ENCODE results near the gene SC5D.

SC5D gene

DNA sequence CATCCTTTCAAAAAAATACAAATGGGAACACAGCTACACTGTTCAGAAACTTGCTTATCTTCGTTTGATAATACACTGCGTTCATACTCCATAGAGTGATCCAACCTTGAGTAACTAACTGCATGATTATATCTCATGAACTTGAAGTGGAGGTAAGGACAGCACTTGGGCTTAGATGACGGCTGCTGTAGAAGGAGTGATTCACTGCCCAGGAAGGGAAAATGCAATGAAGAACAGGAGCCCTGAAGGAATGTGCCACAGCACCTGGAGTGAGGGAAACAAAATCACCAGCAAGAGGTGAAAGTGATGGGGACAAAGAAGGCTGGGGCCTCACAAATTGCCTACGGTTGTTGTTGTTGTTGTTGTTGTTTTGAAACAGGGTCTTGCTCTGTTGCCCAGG lies 44.1 kb upstream of the SC5D start:
- Histone ChIP-seq H3K36me3 (ENCODE audit: control insufficient read depth in 2 of 2, insufficient read depth in 1 of 2, low read length in 2 of 2) (no peaks in the 10 kb centered on the region), H3K4me1 (ENCODE audit: control insufficient read depth, insufficient read depth, low read length) (no peaks in the 10 kb centered on the region), H3K9me3 (ENCODE audit: control insufficient read depth, insufficient read depth, low read depth, low read length) (no peaks in the 10 kb centered on the region), H3K27ac (ENCODE audit: extremely low read depth, low read depth, low read length) (no peak overlapping the region), H3K4me3 (ENCODE audit: low read depth, low read length) (no peak overlapping the region)
- no peak for TF ChIP-seq ZNF121 (tag by site-specific recombination; IDR thresholded peaks at IDR 0.05)
- TF ChIP-seq ZEB2 (tag by site-specific recombination; IDR thresholded peaks at IDR 0.05), result no peak
- TF ChIP-seq, protein P1, sequence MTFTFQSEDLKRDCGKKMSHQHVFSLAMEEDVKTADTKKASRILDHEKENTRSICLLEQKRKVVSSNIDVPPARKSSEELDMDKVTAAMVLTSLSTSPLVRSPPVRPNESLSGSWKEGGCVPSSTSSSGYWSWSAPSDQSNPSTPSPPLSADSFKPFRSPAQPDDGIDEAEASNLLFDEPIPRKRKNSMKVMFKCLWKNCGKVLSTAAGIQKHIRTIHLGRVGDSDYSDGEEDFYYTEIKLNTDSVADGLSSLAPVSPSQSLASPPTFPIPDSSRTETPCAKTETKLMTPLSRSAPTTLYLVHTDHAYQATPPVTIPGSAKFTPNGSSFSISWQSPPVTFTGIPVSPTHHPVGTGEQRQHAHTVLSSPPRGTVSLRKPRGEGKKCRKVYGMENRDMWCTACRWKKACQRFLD (tag by site-specific recombination; IDR thresholded peaks at IDR 0.05), result no peak
- TF ChIP-seq ZNF416 (tag by site-specific recombination; IDR thresholded peaks at IDR 0.05), result no peak
- ChIA-PET POLR2A (no interaction called here), CTCF (interaction anchor here (0.6 to 0.7 kb wide), 2 partner anchors 399 to 482 kb away, joined by 3 to 4 read pairs; no protein-coding TSS in a partner anchor)

DNA sequence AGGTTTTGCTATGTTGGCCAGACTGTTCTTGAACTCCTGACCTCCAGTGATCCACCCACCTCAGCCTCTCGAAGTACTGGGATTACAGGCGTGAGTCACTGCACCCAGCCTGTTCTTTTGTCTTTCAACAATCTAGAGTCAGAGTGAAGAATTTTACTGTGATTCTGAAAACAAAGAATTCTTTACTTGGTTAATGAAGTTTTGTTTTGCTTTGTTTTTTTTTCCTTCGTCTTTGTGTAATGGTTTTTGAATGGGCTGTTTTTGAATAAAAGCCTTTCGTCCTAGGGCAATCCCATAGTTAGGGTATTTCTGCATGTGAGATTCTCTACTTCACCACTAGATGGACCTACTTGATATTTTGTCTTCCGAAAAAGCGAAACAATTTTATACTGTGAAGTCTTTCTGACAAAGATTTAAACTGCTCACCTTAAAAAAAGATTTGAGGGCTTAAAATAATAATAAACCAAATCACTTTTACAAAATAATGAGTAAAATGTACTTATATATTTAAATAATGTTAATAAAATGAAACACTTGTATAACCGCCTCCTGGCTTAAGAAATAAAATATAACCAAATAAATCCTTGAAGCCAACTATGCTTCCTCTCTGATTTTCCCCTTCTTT lies 43.4 kb upstream of the SC5D start:
- ChIA-PET CTCF (interaction anchor here (0.9 to 1.9 kb wide), 3 partner anchors 43 to 343 kb away, joined by 3 to 9 read pairs (median 4); partner anchors contain the start of gene SC5D), POLR2A (no interaction called here)
- no peaks in the 10 kb centered on the region for H3K36me3 ChIP-seq (ENCODE audit: control insufficient read depth in 2 of 2, insufficient read depth in 1 of 2, low read length in 2 of 2)
- H3K4me1 ChIP-seq (ENCODE audit: control insufficient read depth, insufficient read depth, low read length), result no peaks in the 10 kb centered on the region
- no peak overlapping the region for H3K27ac ChIP-seq (ENCODE audit: extremely low read depth, low read depth, low read length)
- no peak overlapping the region for H3K4me3 ChIP-seq (ENCODE audit: low read depth, low read length)
- TF ChIP-seq ZNF274 (IDR thresholded peaks at IDR 0.05; ENCODE audit: low read length) (no peak), ZNF274 (tag by site-specific recombination; IDR thresholded peaks at IDR 0.05; ENCODE audit: borderline replicate concordance) (no peak), ZNF660 (tag by site-specific recombination; IDR thresholded peaks at IDR 0.05) (0 out of 2 replicates have a peak, but pooled peaks have one; percentile 34), ZNF561 (tag by site-specific recombination; IDR thresholded peaks at IDR 0.05; ENCODE audit: borderline replicate concordance) (no peak), ZNF654 (tag by site-specific recombination; IDR thresholded peaks at IDR 0.05; ENCODE audit: low read depth) (peak; percentile 34; the same call in 1 of the 2 replicates)
- H3K9me3 ChIP-seq (ENCODE audit: control insufficient read depth, insufficient read depth, low read depth, low read length), result no peaks in the 10 kb centered on the region

DNA sequence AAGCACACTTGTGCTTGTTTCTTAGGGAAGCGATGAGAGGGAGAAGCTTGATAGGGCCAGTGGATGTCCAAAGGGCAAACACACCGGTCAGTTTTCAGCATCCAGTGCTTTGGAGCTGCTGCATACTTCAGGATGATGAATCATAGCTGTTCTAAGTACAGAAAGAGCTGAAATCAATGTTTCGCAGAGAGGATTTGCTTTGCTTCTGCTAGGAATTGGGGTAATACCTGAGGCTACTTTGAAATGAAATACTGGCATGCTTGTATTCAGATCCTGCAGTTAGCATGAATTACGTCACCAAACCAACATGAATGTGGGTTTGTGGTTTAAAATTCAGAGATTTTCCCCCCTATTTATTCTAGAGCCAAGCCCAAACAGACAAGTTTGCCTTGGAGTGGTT lies 41.7 kb upstream of the SC5D start:
- TF ChIP-seq, protein P2, sequence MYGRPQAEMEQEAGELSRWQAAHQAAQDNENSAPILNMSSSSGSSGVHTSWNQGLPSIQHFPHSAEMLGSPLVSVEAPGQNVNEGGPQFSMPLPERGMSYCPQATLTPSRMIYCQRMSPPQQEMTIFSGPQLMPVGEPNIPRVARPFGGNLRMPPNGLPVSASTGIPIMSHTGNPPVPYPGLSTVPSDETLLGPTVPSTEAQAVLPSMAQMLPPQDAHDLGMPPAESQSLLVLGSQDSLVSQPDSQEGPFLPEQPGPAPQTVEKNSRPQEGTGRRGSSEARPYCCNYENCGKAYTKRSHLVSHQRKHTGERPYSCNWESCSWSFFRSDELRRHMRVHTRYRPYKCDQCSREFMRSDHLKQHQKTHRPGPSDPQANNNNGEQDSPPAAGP (tag by site-specific recombination; IDR thresholded peaks at IDR 0.05), result no peak
- TF ChIP-seq ZNF366 (tag by site-specific recombination; conservative IDR thresholded peaks at IDR 0.05), result no peak
- Histone ChIP-seq H3K36me3 (ENCODE audit: control insufficient read depth in 2 of 2, insufficient read depth in 1 of 2, low read length in 2 of 2) (no peaks in the 10 kb centered on the region), H3K27ac (ENCODE audit: extremely low read depth, low read depth, low read length) (no peak overlapping the region), H3K9me3 (ENCODE audit: control insufficient read depth, insufficient read depth, low read depth, low read length) (no peaks in the 10 kb centered on the region), H3K4me3 (ENCODE audit: low read depth, low read length) (no peak overlapping the region), H3K4me1 (ENCODE audit: control insufficient read depth, insufficient read depth, low read length) (no peaks in the 10 kb centered on the region)
- POLR2A ChIA-PET, result no interaction called here
- CTCF ChIA-PET, result interaction anchor here (0.6 to 1.9 kb wide), 8 partner anchors 9 to 851 kb away, joined by 3 to 9 read pairs (median 3); no protein-coding TSS in a partner anchor

DNA sequence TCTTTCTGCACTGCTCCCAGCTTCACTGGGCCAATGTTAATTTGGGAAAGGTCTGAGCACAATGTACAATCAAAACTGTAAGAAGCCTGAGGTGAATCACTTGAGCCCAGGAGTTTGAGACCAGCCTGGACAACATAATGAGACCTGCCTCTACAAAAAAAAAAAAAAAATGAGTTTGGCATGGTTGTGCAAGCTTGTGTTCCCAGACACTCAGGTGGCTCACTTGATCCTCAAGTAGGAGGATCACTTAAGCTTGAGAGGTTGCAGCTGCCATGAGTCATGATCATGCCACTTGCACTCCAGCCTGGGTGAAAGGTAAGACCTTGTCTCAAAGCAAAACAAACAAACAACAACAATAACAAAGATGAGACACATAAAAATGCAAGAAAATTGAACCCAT lies 38.6 kb upstream of the SC5D start:
- Histone ChIP-seq H3K27ac (ENCODE audit: extremely low read depth, low read depth, low read length) (no peak overlapping the region), H3K36me3 (ENCODE audit: control insufficient read depth in 2 of 2, insufficient read depth in 1 of 2, low read length in 2 of 2) (no peaks in the 10 kb centered on the region), H3K4me1 (ENCODE audit: control insufficient read depth, insufficient read depth, low read length) (no peaks in the 10 kb centered on the region; the same call in 1 of the 2 replicates), H3K9me3 (ENCODE audit: control insufficient read depth, insufficient read depth, low read depth, low read length) (no peaks in the 10 kb centered on the region), H3K4me3 (ENCODE audit: low read depth, low read length) (no peak overlapping the region)
- CTCF ChIA-PET, result no interaction called here
- POLR2A ChIA-PET, result interaction anchor here (0.9 kb wide), 1 partner anchor 39 kb away, joined by 3 read pairs; the partner anchor contains the start of gene SC5D
- TF ChIP-seq ZNF146 (tag by site-specific recombination; IDR thresholded peaks at IDR 0.05) (no peak), ZNF544 (tag by site-specific recombination; IDR thresholded peaks at IDR 0.05) (no peak), ZNF211 (tag by site-specific recombination; IDR thresholded peaks at IDR 0.05; ENCODE audit: low read depth) (no peak), TCF7L2 (IDR thresholded peaks at IDR 0.05; ENCODE audit: borderline replicate concordance, low read depth, low read length) (no peak), ZNF548 (tag by site-specific recombination; IDR thresholded peaks at IDR 0.05) (no peak), ZFP41 (tag by site-specific recombination; IDR thresholded peaks at IDR 0.05; ENCODE audit: borderline replicate concordance) (no peak), ZNF768 (tag by site-specific recombination; IDR thresholded peaks at IDR 0.05) (no peak), ZNF23 (tag by site-specific recombination; IDR thresholded peaks at IDR 0.05; ENCODE audit: borderline replicate concordance) (no peak)
- TF ChIP-seq, protein P3, sequence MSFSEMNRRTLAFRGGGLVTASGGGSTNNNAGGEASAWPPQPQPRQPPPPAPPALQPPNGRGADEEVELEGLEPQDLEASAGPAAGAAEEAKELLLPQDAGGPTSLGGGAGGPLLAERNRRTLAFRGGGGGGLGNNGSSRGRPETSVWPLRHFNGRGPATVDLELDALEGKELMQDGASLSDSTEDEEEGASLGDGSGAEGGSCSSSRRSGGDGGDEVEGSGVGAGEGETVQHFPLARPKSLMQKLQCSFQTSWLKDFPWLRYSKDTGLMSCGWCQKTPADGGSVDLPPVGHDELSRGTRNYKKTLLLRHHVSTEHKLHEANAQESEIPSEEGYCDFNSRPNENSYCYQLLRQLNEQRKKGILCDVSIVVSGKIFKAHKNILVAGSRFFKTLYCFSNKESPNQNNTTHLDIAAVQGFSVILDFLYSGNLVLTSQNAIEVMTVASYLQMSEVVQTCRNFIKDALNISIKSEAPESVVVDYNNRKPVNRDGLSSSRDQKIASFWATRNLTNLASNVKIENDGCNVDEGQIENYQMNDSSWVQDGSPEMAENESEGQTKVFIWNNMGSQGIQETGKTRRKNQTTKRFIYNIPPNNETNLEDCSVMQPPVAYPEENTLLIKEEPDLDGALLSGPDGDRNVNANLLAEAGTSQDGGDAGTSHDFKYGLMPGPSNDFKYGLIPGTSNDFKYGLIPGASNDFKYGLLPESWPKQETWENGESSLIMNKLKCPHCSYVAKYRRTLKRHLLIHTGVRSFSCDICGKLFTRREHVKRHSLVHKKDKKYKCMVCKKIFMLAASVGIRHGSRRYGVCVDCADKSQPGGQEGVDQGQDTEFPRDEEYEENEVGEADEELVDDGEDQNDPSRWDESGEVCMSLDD (tag by site-specific recombination; IDR thresholded peaks at IDR 0.05), result no peak
